ENCODE measurements around the gene TMEM151B.
A peak's percentile ranks its signal among the peaks of the same experiment; 100 is the strongest.
"Not testable (repeated sequence)": the region's sequence is repeated elsewhere in the genome, so short reads cannot be mapped to it uniquely, and the experiment has no call there.

TMEM151B gene

DNA sequence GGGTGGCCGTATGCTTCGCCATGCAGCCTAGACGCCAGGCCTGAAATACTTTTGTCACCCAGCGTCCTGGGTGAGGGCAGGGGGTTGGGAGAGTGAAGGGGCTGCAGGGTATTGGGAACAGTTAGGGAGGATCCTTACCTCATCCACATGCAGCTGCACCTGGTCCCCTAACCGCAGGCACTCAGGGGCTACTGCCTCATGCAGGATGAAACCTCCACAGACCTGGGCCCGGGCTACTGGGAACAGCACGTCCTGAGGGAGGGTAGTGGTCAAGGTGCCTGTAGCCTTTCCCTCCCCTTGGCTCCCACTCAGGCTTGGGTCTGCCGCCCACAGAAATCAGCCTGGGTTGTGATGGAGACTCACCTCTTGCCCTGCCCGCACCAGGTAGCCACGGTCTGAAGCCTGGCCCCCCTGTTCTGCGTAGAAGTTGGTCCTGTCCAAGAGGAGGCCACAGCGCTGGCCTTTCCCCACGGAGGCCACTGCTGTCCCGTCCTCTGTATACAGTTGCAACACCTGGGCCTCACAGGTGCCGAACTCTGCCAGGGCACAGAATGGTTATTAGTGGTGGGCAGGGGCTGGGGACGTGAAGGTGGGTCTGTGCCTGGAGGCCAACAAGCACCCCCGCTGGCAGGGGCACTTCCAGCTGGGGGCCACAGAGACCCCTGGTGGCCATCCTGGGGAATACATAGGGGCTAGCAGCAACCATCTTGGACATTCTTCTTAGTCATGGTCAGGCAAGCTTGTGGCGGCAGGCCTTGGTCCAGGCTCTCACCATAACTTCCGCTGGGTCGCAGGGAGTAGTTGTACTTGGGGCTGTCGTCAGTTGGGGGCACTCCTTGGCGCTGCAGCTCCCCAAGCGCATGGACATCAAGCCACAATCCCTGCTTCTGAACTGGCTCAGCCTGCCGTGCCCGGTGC, 34.3 kb downstream of the TMEM151B start:
- no peak for DNase-seq (ENCODE audit: low read depth in 2 of 2)

- no peak for DNase-seq (ENCODE audit: low read depth in 2 of 2)
Observed at GRCh38 chr6:44305200-44305725, 35.0 kb downstream of the TMEM151B start.

DNA sequence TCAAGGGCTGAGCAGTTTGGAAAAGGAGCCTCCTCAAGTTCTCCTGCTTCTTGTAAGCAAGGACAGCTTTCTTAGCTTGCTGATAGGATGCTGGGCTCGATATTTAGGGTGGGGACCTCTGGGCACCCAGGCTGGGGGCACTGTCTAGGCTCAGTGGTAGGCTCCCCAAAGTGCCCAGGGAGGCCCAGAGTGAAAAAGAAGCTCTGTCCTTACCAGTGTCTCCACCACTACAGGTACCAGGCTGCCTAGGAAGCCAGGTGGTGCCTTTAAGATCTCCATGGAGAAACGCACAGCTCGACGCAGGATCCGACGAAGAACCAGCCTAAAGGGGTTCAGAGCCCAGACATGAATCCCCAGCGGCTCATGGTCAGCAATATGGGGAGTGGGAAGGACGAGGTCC, 36.5 kb downstream of the TMEM151B start:
- DNase-seq (ENCODE audit: low read depth in 2 of 2), result no peak

GRCh38 chr6:44307217-44307616, 37.0 kb downstream of the TMEM151B start:
- no peak for DNase-seq (ENCODE audit: low read depth in 2 of 2)

DNA sequence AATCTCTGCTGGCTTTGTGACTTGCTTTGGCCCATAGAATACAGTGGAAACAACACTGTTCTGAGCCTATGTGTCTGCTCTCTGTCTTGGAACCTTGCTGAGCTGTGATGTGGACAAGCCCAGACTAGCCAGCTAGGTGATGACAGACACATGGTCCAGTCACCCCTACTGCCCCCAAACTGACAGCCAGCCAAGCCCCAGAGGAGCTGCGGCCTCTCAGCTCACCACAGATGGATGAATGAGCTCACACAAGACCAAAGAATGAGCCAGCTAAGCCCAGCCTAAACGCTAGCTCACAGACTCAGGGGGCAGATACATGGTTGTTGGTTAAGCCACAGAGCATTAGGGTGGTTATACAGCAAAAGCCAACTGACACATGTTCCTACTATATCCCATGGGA, 38.8 kb downstream of the TMEM151B start:
- no peak for DNase-seq (ENCODE audit: low read depth in 2 of 2)

DNA sequence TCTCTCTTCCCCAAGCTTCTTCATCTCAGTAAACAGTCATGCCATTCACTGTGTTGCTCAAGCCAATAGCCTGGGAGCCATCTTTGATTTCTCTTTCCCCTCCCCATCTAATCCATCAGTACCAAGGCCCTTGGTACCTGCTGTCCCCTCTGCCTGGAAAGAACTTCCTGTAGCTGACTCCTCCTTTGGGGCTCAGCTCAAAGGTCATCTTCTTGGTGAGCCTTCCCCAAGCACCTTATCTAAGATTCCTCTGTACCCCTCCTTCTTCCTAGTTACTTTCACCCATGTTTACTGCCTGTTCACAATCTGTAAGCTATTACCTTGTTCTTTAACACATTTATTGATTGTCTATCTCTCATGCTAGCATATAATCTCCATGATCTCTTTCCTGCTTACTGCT, 39.4 kb downstream of the TMEM151B start:
- no peak for DNase-seq (ENCODE audit: low read depth in 2 of 2)

GRCh38 chr6:44310241-44310640, 40.0 kb downstream of the TMEM151B start:
- DNase-seq (ENCODE audit: low read depth in 2 of 2), result no peak

GRCh38 chr6:44311304-44311703, 41.1 kb downstream of the TMEM151B start:
- DNase-seq (ENCODE audit: low read depth in 2 of 2), result no peak

- DNase-seq (ENCODE audit: low read depth in 2 of 2), result no peak
Observed at GRCh38 chr6:44311767-44312166, 41.5 kb downstream of the TMEM151B start.

DNA sequence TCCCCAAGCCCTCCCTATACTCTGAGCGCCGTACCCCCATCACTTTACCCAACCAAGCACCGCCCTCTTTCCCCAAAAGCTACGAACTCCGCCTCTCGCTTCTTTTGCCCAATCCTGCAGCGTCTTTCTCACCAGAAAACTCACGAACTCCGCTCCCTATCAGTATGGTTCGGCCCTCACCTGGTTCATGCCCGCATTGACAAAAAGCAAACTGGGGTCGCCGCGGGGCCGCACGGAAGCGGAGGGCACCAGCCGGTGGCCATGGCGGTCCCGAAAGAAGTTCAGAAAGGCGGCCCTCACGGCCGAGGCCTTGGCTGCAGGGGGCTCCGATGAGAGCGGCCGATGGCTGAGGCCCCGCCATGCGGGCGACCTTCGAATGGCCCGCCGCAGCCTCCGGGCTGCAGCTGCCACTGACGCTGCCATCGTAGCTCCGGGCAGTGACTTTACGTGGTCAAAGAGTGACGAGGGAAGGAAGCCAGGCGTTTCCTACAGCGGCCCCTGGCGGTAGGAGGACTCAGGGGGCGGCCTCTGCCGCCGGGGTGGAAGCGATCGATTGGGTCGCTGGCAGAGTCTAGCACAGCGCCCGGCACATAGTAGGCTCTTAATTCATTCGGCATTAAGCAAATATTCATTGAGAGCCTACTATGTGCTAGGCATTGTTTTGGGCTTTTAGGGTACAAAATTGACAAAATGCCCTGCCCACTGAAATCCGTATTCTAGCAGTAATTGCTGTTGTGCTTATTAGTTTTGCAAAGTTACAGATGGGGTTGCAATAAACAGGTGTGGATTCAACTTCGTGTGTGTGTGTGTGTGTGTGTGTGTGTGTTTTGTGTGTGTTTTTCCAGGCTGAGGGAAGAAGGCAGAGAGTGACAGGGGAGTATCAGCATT, 42.9 kb downstream of the TMEM151B start, which contains the start of gene AARS2:
AARS2 (minus strand) TSS at position 447 of the 888 bp plus-strand sequence; CDS start at position 423, 24 bp downstream.
- peak; percentile 55 to 61 for DNase-seq (ENCODE audit: low read depth in 2 of 2)

- not testable (repeated sequence) for DNase-seq (ENCODE audit: low read depth in 2 of 2)
Observed at GRCh38 chr6:44314657-44315056, 44.4 kb downstream of the TMEM151B start.

DNA sequence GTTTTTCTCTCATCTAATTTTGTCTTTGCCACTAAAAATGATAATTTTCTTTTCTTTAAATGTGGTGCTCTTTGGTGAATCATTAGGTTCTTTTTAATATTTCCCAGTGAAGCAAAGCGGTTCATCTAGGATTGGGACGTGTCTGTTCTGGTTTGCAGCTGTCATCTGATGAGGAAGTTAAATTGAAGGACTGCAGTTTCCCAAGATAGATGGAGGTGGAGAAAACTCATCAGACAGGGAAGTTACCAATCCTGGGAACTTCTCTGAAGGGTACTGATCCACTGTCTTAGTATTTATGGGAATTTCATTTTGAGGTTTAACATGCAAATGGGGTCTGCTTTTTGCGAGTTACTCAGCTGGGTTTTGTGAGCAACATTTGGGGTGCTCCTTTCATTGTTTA, 45.3 kb downstream of the TMEM151B start:
- DNase-seq (ENCODE audit: low read depth in 2 of 2), result no peak

DNA sequence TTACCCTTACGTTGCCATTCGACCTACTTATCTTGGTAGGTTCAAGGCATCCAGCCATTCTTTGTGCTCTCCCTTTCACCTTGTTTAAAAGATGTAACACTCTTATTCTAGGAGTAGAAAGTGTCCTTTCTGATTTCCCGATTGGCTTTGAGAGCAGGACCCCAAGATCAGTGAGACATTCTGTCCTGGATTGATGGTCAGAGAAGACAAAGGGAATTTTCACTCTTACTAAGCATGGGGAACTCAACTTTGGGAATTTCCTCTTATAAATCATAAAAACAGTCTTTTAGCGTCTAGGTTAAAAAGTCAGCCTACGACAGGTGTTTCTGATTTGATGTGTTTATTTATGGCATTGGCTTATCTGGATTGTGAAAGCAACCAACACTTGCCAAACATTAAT, 45.7 kb downstream of the TMEM151B start:
- DNase-seq (ENCODE audit: low read depth in 2 of 2), result no peak

DNA sequence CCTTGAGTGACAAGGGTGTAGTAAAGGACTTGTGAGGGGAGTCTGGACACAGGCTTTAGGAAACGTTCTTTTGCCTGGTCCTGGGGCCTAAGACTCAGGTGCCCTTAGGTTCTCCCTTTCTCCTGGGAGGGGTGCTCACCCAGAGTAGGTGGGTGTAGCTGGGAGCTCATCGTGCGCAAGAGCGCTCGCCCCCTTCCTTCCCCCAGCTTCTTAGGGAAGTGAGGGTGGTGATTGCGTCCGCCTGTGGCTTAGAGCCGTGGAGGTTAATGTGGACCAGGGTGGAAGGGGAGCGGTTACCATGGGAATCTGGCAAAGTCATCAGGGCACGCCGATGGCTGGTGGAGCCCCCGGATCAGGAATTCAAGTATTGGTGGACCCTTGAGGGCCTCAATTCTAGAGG, 46.2 kb downstream of the TMEM151B start:
- no peak for DNase-seq (ENCODE audit: low read depth in 2 of 2)

GRCh38 chr6:44317136-44317631, 46.9 kb downstream of the TMEM151B start:
- DNase-seq (ENCODE audit: low read depth in 2 of 2), result not testable (repeated sequence)

DNA sequence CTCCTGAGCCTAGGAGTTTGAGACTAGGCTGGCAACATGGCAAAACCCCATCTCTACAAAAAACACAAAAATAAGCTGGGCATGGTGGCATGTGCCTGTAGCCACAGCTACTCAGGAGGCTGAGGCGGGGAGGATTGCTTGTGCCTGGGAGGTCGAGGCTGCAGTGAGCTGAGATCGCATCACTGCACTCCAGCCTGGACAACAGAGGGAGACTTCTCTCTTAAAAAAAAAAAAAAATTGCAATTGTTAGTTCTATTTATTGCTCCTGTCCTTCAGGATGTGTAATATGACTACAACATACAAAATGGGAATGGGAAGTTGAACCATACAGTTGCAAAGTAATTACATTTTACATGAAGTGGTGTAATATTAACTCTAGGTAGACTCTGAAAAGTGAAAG, 51.0 kb downstream of the TMEM151B start:
- DNase-seq (ENCODE audit: low read depth in 2 of 2), result no peak

- DNase-seq (ENCODE audit: low read depth in 2 of 2), result no peak
Observed at GRCh38 chr6:44327096-44327495, 56.8 kb downstream of the TMEM151B start.

GRCh38 chr6:44327760-44328159, 57.5 kb downstream of the TMEM151B start:
- DNase-seq (ENCODE audit: low read depth in 2 of 2), result no peak

GRCh38 chr6:44328203-44328602, 58.0 kb downstream of the TMEM151B start:
- DNase-seq (ENCODE audit: low read depth in 2 of 2), result not testable (repeated sequence)

DNA sequence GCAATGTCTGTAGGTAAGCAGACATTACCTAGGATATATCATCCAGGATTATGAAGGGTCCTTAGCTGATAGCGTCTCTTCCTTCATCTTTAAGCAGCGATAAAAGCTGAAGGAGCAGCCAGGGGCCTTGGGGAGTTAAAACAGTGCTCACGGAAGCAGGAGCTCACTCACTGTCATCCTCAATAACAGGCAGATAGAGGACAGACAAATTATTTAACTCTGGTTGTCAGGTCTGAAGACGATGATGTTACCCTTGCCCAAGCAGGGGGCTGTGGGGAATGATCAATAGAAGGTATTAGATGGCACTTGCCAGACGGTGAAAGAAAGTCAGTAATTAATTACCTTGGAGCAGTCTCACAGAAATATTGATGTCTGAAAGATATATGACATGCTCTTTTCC, 59.6 kb downstream of the TMEM151B start:
- no peak for DNase-seq (ENCODE audit: low read depth in 2 of 2)

- DNase-seq (ENCODE audit: low read depth in 2 of 2), result no peak
Observed at GRCh38 chr6:44332585-44332984, 62.3 kb downstream of the TMEM151B start.

Measured in fibroblast of skin of left biceps (primary cell).